GM18505 (cell line): ENCODE measurements around the gene CLIC4.
"Not testable (repeated sequence)": the region's sequence is repeated elsewhere in the genome, so short reads cannot be mapped to it uniquely, and the experiment has no call there.

ENCODE experiments used
- ATAC-seq: cut with Tn5 transposase; IDR thresholded peaks from one replicate; pipeline ENCODE4 v1.9.1; 2021; ENCODE audit not compliant: unreplicated experiment
- POLR2A ChIP-seq: IDR thresholded peaks from 4 replicates; pipeline ENCODE4 v1.6.1; 2011; ENCODE audit warnings: borderline replicate concordance; ENCODE audit not compliant: insufficient read depth, insufficient read length; ENCODE audit errors: extremely low read depth

Gene CLIC4

GRCh38 chr1:24764848-24765247 is 19.6 kb downstream of the CLIC4 start:
- TF ChIP-seq POLR2A, result no peak
- ATAC-seq, result no peak

DNA sequence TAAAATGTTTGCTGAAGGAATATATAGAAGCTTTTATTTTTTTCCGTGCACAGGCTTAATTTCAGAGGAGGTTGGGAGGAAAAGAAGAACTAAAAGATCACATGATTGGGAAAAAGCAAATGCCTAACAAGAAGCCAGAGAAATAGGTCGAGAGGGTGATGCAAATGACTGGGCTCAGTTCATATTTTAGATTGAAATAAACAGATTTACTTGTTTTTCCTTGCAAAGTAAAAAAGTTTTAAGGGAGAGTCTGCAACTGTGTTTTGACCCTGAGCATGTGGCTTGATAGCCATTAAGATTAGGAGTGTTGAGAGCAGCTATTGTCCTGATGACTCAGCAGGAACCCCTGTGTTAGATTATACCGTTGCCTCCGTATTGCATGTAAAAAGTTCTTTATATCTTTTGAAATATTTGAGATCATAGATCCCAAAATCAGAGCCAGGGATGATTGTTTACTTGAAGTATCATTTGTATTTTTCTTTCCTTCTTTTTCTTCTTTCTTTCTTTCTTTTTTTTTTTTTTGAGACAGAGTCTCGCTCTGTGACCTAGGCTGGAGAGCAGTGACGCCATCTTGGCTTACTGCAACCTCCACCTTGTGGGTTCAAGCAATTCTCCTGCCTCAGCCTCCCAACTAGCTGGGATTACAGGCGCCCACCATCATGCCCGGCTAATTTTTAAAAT is 20.2 kb downstream of the CLIC4 start:
- no peak for TF ChIP-seq POLR2A
- no peak for ATAC-seq

DNA sequence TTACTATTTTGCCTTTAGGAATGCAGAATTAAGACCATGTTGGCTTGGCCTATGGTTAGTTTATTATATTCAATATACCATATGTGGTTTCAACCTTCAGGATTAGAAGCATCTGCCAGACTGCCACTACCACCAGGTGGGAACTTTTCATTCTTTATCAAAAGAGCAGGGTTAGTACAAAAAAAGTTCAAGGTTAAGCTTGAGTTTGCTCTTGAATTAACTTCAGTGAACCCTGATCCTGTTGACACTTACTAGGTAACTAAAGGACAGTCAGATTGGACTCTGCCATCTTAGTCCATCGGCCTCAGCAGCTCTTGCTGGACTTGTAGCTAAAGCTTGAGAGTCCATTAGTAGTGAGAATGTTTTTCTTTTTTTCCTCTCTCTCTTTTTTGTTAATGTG is 22.1 kb downstream of the CLIC4 start:
- TF ChIP-seq POLR2A, result no peak
- ATAC-seq, result no peak

DNA sequence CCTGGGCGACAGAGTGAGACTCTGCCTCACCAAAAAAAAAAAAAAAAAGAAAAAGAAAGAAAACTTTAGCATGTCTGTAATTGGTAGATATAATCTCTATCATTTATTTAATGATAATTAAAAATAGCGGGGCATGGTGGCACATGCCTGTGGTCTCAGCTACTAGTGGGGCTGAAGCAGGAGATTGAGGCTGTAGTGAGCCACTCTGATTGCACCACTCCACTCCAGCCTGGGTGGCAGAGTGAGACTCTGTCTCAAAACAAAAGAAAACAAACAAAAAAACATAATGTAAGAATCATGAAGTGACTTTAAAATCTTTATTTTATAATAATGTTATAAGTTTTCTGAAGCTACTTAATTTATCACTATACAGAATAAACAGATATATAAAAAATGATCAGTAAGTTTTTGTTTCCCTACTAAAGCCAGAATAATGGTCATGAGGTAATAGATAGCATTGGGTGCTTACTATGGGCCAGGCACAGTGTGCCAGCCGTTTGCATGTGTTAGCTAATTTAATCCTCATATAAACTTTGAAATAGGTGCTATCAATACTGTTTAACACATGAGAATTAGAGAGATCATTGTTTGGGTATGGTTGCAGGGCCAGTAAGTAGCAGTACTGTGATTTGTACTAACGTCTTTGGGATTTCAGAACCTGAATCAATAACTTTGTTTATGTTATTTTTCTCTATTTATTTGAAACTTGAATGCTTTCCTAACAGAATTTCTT is 23.8 kb downstream of the CLIC4 start:
- no peak for ATAC-seq
- TF ChIP-seq POLR2A, result no peak

GRCh38 chr1:24769656-24770651 is 24.7 kb downstream of the CLIC4 start:
- no peak for ATAC-seq
- no peak for TF ChIP-seq POLR2A

DNA sequence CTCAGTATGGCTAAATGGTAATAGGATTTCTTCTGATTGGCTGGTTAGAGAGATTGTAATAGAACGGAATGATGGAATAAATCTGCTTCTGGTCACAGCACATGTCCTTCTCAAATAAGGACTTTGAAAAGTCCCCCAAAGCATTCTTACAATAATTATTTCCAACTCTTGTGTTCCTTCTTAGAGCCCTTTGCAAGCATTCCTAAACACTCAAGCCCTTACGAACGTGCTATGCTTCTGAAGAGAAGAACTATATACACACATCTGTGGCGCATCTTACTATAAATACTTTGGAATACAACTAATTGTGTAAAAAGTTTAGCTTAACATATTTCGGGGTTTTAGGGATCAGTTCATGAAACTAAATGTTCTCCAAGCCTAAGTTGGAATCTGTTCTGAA is 25.6 kb downstream of the CLIC4 start:
- no peak for ATAC-seq
- TF ChIP-seq POLR2A, result no peak

DNA sequence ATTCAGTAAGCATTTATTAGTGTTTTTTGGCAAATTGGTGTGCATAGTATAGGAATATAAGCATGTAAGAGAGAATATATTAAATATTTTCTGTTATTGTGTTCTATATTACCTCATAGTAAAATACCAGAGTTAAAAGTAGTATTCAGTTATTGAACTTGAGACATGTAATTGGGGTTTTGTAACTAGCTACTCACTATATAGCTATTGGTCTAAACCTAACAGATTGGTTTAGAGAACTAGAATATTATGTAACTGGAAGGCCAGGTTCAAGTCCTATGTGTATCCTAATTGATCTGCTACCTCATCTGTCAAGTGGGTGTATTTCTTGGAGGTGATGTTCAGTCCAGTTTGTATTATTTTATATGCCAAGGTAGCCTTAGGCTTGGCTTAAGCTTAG is 26.3 kb downstream of the CLIC4 start:
- no peak for TF ChIP-seq POLR2A
- no peak for ATAC-seq

- no peak for ATAC-seq
- no peak for TF ChIP-seq POLR2A
Observed at GRCh38 chr1:24773618-24774017, 28.4 kb downstream of the CLIC4 start.

- no peak for ATAC-seq
- no peak for TF ChIP-seq POLR2A
Observed at GRCh38 chr1:24775348-24775747, 30.1 kb downstream of the CLIC4 start.

DNA sequence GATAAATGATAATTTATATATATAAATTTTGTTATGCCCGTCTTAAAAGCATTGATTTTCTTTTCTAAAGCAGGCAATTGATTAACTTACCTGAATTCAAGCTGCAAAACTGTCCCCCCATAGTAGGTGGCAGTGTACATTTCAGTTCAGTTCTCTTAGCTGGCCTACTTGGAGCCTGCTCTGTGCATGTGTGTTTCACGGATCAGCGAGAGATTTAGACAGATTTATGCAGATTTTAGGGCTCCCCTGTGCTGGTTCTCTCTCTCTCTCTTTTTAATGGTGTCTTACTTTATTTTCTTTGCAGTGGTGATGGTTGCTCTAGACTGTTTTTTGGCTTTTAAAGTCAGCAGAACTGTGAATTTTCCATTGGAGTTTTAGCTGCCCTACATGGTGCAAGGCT is 30.7 kb downstream of the CLIC4 start:
- no peak for ATAC-seq
- TF ChIP-seq POLR2A, result no peak

DNA sequence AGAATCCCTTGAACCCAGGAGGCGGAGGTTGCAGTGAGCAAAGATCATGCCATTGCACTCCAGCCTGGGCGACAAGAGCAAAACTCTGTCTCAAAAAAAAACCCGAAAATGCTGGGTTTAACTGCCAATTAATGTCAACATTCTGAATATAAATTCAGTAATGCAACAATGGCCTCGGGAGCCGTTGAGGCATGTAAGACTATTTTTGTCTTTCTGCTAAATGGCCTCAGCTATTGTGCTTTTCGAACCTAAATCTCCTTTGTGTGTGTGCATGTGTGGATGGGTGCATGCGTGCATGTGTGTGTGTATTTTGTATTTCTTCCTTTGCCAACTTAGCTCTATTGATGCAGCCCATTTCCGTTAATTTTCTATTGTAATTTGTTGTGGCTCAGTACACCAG is 31.6 kb downstream of the CLIC4 start:
- ATAC-seq, result no peak
- no peak for TF ChIP-seq POLR2A

- no peak for TF ChIP-seq POLR2A
Observed at GRCh38 chr1:24778141-24778540, 32.9 kb downstream of the CLIC4 start.

GRCh38 chr1:24779199-24779598 is 34.0 kb downstream of the CLIC4 start:
- not testable (repeated sequence) for ATAC-seq

More at GRCh38 chr1:24778141-24778540, 32.9 kb downstream of the CLIC4 start:
- no peak for ATAC-seq
